ENCODE data around the gene AIM2.
"Not testable (repeated sequence)": the region's sequence is repeated elsewhere in the genome, so short reads cannot be mapped to it uniquely, and the experiment has no call there.

The AIM2 gene

GRCh38 chr1:159079525-159079924 lies 3.0 kb upstream of the AIM2 start:
- no peak for DNase-seq (ENCODE audit: low read depth in 2 of 2)

DNA sequence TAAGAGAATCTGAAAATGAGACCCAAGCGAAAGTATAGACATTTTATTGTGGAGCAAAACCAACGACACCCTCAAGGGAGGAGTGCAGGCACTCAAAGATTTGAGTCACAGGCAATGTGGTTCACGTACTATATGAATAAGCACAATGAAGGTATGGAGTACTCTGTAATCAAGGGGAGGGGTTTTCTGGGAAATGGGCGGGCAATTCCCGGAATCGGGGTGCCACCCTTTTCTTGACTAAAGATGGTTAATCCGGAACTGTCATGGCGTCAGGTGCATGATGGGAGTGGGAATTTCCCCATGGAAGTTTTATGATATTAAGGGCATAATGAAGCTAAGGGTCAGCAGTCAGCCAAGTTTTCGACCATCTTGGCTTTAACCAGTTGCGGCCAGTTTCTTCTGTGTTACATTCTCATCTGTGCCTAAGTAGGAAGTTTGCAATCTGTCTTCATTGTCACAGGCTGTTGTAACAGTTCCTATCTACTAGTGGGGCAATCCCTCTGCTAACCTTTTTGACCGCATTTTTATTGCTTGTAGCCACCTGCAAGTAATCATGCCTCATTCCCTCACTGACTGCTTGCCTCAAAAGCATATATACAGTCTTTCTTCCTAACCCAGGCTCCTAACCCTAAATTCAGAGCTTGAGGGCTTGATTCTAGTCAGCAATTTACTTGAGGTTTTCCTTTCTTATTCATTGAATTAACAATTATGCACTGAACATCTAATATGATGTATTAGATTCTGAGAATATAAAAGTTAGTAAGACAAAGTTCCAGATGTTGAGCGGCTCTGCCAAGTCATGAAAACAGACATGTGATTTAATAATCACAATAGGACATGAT lies 775 bp upstream of the AIM2 start:
- peak; percentile 67 to 86 for DNase-seq (ENCODE audit: low read depth in 2 of 2)

- no peak for DNase-seq (ENCODE audit: low read depth in 2 of 2)
These were observed 4.5 kb downstream of the AIM2 start for GRCh38 chr1:159071970-159072582.

GRCh38 chr1:159068886-159069285 lies 7.7 kb downstream of the AIM2 start:
- DNase-seq (ENCODE audit: low read depth in 2 of 2): no peak

GRCh38 chr1:159067699-159068621 lies 8.6 kb downstream of the AIM2 start:
- DNase-seq (ENCODE audit: low read depth in 2 of 2): no peak

DNA sequence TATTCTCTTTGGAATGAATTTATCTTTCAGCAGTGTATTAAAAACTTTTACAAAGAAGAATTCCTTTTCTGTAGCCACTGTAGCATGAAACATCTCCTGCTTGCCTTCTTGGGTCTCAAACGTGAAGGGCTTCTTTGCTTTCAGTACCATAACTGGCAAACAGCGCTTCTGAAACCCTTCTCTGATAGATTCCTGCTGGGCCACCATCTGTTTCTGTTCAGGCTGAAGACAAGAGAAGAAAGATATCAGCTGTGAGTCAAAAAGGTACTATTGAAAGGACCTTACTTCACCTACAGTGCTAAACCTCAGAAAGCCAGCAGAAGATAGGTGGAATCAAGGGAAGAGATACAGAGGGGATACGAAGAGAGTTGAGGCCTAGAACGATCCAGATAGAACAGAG lies 10.5 kb downstream of the AIM2 start:
- no peak for DNase-seq (ENCODE audit: low read depth in 2 of 2)

DNA sequence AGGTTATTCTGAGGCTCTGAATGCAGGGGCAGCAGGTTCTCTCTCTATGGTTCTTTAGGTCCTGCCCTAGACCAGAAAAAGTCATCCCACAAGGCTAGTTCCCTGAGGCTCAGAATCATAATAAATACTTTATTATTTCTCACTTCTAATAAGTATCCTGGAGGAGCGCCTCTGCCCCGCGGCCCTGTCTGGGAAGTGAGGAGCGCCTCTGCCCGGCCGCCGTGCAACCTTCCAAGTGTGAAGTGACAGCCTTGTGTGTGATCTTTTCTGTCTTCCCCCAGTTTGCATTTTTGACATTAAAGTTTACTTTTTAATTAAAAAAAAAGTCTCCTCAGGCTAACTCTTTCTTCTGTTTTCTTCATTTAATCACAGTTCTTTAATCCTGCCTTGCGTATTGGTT lies 11.5 kb downstream of the AIM2 start:
- DNase-seq (ENCODE audit: low read depth in 2 of 2): no peak

DNA sequence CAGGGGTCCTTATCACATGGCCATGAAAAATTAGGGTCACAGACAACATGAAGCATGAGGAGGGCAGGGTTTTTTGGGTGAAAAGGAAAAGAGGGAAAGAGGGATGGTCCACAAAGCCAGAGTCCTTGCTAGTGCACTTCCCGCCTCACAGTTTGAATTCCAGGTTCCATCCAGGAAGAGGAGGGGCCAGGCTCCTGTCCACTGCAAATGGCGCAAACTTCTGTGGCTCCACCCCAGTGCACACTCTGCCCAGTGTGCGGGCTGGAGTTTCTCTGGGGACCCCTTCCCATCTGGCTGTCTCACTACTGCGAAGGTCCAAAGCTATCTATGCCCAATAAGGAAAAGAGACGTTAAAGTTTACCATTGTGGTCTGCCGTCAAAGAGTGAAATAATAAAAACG lies 17.8 kb downstream of the AIM2 start:
- DNase-seq (ENCODE audit: low read depth in 2 of 2): no peak

DNA sequence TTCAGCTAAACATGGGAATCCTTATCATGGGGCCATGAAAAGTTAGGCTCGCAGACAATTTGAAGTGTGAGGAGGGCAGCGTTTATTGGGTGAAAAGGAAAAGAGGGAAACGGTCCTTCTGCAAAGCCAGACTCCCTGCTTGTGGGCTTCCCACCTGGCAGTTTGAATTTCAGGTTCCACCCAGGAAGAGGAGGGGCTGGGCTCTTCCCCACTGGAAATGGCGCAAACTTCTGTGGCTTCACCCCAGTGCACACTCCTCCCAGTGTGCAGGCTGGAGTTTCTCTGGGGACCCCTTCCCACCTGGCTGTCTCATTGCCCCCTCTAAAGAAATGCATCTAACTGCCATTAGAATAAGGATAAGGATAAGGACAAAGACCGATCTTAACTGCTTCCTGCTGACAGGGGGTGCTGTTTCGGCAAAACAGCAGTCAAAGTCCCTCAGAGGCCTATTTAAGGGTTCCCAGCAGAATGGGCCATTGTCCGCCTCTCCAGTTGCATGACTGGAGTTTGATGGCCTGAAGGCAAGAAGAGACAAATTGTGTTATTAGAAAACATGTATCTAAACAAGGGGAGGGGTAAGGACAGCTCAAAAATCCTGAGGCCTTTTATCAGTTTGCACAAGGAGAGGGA lies 20.4 kb downstream of the AIM2 start:
- DNase-seq (ENCODE audit: low read depth in 2 of 2): no peak

DNA sequence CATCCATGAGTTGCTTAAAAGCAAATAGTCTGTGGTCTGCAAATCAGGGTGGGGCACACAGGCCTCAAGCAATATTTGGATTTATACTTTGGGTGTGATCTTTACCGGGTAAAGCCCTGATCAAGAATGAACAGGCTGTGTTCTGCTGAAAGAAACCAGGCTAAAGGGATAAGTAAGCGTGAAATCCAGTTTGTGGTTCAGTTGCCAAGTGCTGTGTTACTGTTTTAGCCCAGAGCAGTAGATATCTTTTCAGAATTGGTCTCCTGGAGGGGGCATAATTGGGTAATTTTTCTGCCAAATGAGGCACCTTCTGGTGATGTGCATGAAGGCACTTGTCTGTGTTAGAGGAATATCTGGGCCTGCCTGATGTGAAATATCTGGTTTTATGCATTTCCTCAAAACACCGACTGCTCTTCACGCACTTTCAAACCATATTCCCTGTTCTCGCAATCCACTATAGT lies 21.4 kb downstream of the AIM2 start:
- no peak for DNase-seq (ENCODE audit: low read depth in 2 of 2)

- no peak for DNase-seq (ENCODE audit: low read depth in 2 of 2)
These were observed 22.1 kb downstream of the AIM2 start for GRCh38 chr1:159054427-159054826.

- DNase-seq (ENCODE audit: low read depth in 2 of 2): no peak
These were observed 25.1 kb downstream of the AIM2 start for GRCh38 chr1:159051436-159051835.

DNA sequence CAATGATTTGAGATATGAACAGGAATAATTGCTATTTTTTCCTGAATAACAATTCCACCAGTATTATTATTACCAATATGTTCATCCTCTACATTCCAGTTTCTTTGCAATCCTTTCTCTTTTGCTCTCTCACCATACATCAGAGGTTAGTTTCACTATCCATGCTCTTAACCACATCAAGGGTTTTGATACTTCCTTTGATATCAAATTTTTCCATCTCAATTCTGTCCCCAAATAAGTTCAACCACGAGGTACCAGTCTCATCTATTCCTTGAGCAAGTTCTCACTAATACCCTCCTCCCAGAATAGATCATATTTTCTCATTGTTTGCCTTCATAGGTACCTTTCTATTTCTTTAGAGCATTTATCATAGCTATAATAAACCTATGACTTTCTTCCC lies 30.1 kb downstream of the AIM2 start:
- DNase-seq (ENCODE audit: low read depth in 2 of 2): not testable (repeated sequence)

DNA sequence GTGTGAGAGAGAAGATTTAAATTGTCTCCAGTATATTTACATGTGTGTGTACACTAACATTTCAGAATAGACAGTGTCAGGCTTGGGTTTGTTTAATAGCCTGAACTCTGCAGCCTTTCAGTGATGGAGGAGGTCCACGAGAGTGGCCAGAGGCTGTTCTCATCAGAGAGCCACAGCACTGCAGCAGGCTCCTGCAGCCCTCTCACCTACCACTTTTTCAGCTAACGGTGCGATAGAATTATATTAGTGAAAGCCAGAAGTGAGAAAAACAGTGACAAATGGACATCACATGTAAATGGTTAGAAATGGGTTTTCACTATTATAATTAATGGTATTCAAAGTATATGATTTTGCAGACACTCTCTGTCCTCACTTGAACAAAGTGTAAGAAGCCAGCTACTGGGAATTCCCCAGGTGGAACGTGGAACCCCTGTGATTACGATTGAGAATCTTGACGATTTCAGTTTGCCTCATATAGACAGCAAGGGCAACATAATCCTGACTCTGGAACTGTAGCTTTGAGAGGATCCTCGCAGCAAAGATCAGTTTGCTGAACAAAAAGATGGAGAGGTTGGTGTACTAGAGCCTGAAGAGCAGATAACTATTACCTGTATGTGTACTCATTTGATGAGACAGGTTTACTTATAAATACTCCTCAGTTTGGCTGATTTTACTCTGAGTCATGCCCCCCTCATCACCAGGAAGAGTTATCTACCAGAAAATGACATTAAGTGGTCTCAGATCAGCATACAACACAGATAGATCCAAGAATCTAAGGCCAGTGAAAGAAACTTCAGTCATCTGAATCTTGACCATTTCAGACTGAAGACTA lies 35.5 kb downstream of the AIM2 start:
- no peak for DNase-seq (ENCODE audit: low read depth in 2 of 2)

- DNase-seq (ENCODE audit: low read depth in 2 of 2): no peak
These were observed 36.4 kb downstream of the AIM2 start for GRCh38 chr1:159040206-159040605.

DNA sequence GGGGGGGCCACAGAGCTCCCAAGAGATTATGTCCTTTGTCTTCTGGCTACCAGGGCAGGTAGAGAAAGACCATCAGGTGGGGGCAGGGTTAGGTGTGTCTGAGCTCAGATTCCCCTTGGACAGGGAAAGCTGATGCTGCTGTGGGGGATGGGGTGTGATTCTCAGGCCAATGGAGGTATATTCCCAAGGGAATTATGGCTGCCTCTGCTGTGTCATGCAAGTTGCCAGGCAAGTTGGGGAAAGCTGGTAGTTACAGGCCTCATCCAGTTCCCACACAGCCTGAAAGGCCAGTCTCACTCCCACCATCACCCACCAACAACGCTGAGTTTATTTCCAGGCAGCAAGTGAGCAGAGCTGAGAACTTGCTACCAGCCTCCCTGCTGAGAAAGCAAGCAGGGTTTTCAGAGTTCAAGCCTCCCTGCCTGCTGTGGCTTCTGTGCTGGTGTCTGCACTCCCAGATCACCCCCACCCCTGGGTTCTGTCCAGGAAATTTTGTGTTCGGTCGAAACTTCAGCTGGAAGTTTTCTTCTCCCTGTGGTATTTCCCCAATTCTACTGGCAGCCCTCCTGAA lies 45.6 kb downstream of the AIM2 start:
- DNase-seq (ENCODE audit: low read depth in 2 of 2): no peak

DNA sequence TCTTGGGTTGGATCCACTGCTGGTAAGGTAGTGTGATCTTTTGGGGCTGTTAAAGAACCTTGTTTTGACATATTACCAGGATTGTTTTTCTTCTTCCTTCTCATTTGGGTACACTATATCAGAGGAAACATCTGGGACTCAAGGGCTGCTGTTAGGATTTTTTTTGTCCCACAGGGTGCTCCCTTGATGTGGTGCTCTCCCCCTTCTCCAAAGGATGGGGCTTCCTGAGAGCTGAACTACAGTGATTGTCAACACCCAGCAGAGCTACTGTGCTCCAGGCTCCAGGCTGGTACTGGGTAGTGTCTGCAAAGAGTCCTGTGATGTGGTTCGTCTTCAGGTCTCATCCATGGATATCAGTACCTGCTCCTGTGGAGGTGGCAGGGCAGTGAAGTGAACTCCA lies 46.3 kb downstream of the AIM2 start:
- no peak for DNase-seq (ENCODE audit: low read depth in 2 of 2)

DNA sequence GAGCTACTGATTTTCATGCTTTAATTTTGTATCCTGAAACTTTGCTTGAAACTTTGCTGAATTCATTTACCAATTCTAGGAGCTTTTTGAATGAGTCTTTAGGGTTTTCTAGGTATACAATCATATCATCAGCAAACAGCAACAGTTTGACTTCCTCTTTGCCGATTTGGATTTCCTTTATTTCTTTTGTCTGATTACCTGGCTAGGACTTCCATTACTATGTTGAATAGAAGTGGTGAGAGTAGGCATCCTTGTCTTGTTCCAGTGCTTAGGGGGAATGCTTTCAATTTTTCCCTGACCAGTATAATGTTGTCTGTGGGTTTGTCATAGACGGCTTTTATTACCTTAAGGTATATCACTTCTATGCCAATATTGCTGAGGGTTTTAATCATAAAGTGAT lies 49.7 kb downstream of the AIM2 start:
- not testable (repeated sequence) for DNase-seq (ENCODE audit: low read depth in 2 of 2)

- no peak for DNase-seq (ENCODE audit: low read depth in 2 of 2)
These were observed 51.5 kb downstream of the AIM2 start for GRCh38 chr1:159025043-159025442.

GRCh38 chr1:159023723-159024122 lies 52.8 kb downstream of the AIM2 start:
- DNase-seq (ENCODE audit: low read depth in 2 of 2): no peak

All from stimulated activated CD8-positive, alpha-beta memory T cell treated with anti-CD3 and anti-CD28 coated beads, Interleukin-15, amount 100 ng/mL, for 4 hours (primary cell).